Thyroid gland (tissue), 4 donors: ENCODE measurements around the gene CCDC9.

ENCODE experiments used
- CTCF ChIP-seq, 6 experiments: fragments of 200-600 bp in 3 of 6; fragments of 450-650 bp in 3 of 6; sonication (generic) in 3 of 6; IDR thresholded peaks; one replicate each; pipeline ENCODE4 v1.5.1; 2016 to 2019; ENCODE audit warnings: antibody characterized with exemption in 6 of 6, mild to moderate bottlenecking in 2 of 6, inconsistent platforms in 1 of 6, moderate library complexity in 1 of 6
- POLR2A ChIP-seq, 2 donors: fragments of 450-650 bp; IDR thresholded peaks; one replicate each; pipeline ENCODE4 v1.6.1; 2017; ENCODE audit warnings: antibody characterized with exemption in 2 of 2, mild to moderate bottlenecking in 2 of 2, moderate library complexity in 1 of 2

GRCh38 chr19:47230054-47230920 lies 26.0 kb upstream of the CCDC9 start:
- TF ChIP-seq CTCF (IDR thresholded peaks at IDR 0.05) (peak; percentile 27 to 96 (median 60)), POLR2A (IDR thresholded peaks at IDR 0.05) (no peak)
